ENCODE results near the gene GNG3.
"Not testable (repeated sequence)": the region's sequence is repeated elsewhere in the genome, so short reads cannot be mapped to it uniquely, and the experiment has no call there.

Gene GNG3

GRCh38 chr11:62712276-62712812 is 4.9 kb downstream of the GNG3 start:
- intact Hi-C loops (cut with DNase I) = no loop called here
- no peak for DNase-seq

GRCh38 chr11:62712861-62713260 is 5.4 kb downstream of the GNG3 start:
- DNase-seq = no peak
- intact Hi-C loops (cut with DNase I) = no loop called here

- no peak for DNase-seq
- intact Hi-C loops (cut with DNase I) = no loop called here
These were observed 5.9 kb downstream of the GNG3 start for GRCh38 chr11:62713343-62713742.

DNA sequence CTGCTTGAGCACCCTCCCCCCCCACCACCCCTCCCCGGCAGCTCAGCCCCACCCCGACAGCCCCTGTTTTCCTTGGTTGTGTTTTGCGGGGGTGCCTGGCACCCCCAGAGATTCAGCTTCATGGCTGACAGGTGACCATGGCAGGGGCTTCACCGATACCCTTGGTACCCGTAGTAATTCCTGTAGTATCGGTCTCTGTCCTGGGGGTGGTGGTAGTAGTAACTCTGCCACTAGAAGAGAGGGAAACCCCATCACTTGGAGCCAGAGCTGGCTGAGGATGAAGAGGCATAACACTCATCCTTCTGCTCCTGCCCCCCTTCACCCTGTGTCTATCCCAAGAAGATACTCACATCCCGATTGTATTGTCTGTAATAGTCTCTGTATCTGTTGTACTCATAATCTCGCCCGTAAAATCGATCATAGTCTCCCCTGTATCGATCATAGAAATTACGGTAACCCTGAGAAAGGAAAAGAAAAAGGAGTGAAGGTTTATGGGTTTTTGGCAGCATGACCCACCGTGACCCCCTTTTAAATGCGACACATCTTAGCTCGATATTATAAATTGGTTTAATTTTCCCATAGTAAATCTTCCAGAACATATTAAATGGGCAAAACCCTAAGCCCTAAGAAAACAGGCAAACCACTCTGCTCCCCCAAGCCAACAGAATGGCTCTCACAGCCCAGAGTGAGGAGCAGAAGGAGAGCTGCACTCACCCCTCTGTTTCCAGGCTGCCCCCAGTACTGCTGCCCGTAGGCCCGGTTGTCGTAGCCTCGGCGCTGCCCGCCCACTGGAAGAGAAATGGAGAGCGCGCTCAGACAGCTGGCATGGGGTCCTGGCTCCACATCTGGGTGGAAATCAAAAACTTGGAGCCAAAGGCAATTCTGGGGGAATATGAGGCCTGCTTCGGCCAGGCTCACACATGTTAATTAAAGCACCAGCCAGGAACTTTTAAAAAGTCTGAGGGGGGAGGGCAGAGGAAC is 8.0 kb downstream of the GNG3 start:
- intact Hi-C loops (cut with DNase I) = no loop called here
- DNase-seq = no peak

- intact Hi-C loops (cut with DNase I) = no loop called here
- no peak for DNase-seq
These were observed 8.7 kb downstream of the GNG3 start for GRCh38 chr11:62716206-62716605.

DNA sequence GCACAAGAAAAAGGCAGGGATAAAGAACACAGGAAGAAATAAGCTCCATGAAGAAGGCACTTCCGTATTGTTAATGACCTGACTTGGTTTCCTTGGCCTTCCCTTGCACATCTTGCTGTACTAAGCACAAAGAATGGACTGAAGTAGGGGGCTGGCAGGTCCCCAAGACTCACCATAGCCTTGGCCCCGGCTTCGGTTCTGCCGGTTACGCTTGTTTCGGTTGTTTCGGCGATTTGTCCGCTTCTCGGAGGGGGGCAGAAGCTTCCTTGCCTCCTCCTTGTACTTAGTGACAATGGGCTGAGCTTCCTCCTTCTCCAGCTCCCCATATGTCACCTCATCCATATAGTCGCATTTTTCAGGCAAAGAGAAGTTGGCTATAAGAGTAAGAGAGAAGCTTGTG is 9.3 kb downstream of the GNG3 start:
- intact Hi-C loops (cut with DNase I) = no loop called here
- DNase-seq = peak in 2 of 42 donors; percentile 7 to 39

GRCh38 chr11:62719302-62719978 is 12.0 kb downstream of the GNG3 start:
- DNase-seq = no peak
- intact Hi-C loops (cut with DNase I) = no loop called here

DNA sequence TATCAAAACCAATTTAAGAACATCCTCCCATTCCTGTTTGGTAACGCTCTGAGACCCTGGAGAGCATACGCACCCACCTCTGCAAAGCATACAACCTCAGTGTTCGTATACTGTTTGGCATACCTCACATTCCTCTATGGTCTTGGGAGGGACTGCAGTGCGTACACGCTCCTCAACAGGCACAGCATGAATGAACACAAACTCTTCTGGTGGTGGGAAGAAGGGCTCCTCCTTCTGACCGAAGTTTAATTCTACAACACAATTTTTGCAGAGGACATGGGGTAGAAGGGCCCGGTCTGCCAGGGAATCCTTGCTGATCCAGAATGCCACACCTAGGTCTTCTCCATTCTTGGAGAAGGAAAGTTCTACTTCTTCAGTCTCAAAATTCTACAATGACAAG is 14.5 kb downstream of the GNG3 start:
- intact Hi-C loops (cut with DNase I) = loop anchor here (10.0 kb wide), 1 partner anchor 113 kb away; the partner anchor contains the start of genes STX5, TEX54 and WDR74
- no peak for DNase-seq

DNA sequence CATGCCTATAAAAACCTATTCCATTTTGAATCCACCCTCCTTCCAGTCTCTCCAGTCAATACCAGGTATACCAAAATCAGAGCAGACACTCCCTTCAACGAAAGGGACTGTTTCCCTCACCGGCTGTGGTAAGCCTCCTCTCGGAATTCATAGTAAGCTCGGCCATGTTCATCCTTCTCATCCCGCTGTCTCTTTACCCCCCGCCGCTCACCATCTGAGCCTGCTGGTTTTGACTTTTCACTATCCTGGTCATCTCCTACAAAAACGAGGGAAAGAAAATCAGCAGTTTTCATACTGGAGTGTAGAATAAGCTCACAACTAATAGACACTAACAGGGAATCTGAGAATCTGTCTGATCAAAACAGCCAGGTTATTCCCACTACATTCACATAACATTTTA is 16.7 kb downstream of the GNG3 start:
- intact Hi-C loops (cut with DNase I) = loop anchor here (10.0 kb wide), 1 partner anchor 111 kb away; the partner anchor contains the start of genes STX5, TEX54 and WDR74

DNA sequence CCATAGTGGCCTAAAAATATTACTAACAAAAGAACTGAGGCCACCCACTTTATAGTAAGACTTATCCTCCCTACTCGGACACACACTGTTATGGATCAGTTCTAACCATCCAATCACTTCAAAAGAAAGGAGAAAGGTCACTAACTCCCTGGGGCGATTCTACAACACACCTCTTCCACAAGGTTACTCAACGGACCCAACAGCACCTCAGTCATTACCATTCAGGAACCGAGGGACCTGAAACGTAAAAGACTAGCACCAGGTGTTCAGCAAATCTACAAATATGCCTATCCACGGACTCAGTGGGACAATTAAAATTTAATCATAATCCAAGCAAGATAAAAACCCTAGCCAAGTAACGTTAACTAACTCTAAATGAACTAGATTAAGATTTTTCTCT is 18.2 kb downstream of the GNG3 start:
- DNase-seq = no peak
- intact Hi-C loops (cut with DNase I) = loop anchor here (2.0 to 10.0 kb wide), 3 partner anchors 17 to 109 kb away; partner anchors contain the start of genes STX5, TAF6L, TEX54 and WDR74

More for the DNA sequence above, 16.7 kb downstream of the GNG3 start:
- no peak for DNase-seq

GRCh38 chr11:62726156-62726914 is 18.9 kb downstream of the GNG3 start:
- peak in 24 of 42 donors; percentile 3 to 55 (median 29) for DNase-seq
- intact Hi-C loops (cut with DNase I) = loop anchor here (2.0 to 10.0 kb wide), 3 partner anchors 18 to 108 kb away; partner anchors contain the start of genes STX5, TAF6L, TEX54 and WDR74

DNA sequence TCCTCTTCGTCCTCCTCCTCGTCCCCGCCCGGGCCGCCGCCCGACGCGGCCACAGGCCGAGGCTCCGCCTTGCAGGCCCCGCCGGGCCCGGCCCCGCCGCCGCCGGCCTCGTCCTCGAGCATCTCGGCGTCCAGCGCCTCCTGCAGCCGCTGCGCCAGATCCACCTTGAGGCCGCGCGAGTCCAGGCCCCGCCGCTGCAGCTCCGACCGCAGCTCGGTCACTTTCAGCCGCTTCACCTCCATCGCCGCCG is 19.4 kb downstream of the GNG3 start:
- no peak for DNase-seq
- intact Hi-C loops (cut with DNase I) = loop anchor here (2.0 to 10.0 kb wide), 3 partner anchors 18 to 108 kb away; partner anchors contain the start of genes STX5, TAF6L, TEX54 and WDR74

- DNase-seq = peak; percentile 93 to 99 (median 98)
- intact Hi-C loops (cut with DNase I) = loop anchor here (2.0 to 10.0 kb wide), 3 partner anchors 19 to 107 kb away; partner anchors contain the start of genes STX5, TAF6L, TEX54 and WDR74
These were observed 19.8 kb downstream of the GNG3 start, which contains the start of gene HNRNPUL2 for GRCh38 chr11:62727165-62727871. TSS of gene HNRNPUL2 (minus strand) at chr11:62727457. CDS start at chr11:62727156, 301 bp downstream.

DNA sequence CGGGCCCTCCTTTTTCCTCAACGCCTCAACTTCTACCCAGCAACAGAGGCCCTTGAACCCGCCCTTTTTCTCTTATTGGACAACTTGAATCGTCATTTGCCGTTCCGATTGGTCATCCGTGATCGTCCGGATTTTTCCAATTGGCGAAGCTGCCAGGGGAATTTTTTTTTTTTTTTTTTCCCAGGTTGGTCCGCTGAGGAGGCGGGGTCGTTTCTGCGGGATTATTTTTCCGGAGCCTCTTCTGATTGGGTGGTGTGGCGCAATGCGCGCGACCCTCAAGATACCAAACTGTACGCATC is 20.3 kb downstream of the GNG3 start:
- intact Hi-C loops (cut with DNase I) = loop anchor here (2.0 to 10.0 kb wide), 3 partner anchors 19 to 107 kb away; partner anchors contain the start of genes STX5, TAF6L, TEX54 and WDR74
- peak; percentile 67 to 94 (median 86) for DNase-seq

DNA sequence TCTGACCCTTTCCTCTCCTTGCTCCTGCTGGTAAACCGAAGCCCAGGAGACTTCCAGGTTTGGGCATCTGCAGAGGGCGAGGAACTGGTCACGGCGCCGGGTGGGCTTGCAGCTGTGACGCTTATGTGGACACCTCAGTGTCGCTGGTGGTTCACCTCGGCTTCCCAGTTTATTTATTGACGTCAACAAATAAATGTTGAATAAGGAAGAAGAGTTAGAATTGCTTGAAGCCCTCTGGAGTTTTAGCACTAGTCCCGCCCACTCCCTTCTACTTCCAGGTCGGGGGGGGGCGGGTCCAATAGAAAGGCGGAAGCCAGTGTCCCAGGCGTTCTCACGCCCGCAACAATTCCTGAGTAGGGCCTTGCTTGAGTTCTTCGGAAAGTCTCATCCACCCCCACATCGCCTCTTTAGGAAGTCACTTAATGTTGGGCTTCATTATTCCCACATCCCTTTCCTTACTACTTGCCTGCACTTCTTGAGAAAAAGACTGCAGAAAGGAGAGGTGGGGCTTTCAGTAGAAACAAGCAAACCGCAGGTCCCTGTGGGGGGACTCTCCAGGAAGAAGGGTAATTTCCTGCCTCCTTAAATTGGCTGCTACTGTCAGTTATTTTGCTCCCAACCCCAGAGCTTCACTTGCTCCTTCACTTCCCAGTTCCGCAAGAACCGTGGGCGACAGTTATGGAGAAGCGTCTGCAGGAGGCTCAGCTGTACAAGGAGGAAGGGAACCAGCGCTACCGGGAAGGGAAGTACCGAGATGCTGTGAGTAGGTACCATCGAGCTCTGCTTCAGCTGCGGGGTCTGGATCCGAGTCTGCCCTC is 20.9 kb downstream of the GNG3 start, which contains the start of gene TTC9C:
TSS of gene TTC9C (plus strand) at position 316 of the 818 bp plus-strand sequence. CDS start at position 679, 363 bp downstream.
- intact Hi-C loops (cut with DNase I) = loop anchor here (5.0 to 10.0 kb wide), 2 partner anchors 44 to 106 kb away; partner anchors contain the start of genes STX5, TAF6L, TEX54 and WDR74
- DNase-seq = peak; percentile 83 to 95 (median 89)

DNA sequence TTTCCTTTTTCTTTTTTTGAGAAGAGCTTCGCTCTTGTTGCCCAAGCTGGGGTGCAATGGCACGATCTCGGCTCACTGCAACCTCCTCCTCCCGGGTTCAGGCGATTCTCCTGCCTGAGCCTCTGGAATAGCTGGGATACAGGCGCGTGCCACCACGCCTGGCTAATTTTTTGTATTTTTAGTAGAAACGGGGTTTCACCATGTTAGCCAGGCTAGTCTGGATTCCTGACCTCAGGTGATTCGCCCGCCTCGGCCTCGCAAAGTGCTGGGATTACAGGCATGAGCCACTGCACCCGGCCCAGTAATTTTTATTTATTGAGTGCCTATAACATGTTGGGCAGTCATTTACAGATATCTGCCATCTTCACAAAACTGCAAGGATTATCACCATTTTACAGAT is 22.6 kb downstream of the GNG3 start:
- intact Hi-C loops (cut with DNase I); DNase-seq: not testable (repeated sequence)

GRCh38 chr11:62732830-62733229 is 25.4 kb downstream of the GNG3 start:
- intact Hi-C loops (cut with DNase I) = no loop called here
- no peak for DNase-seq
